Uterus (tissue), 4 donors: Measurements from ENCODE around the gene PAWR. TPM values are rescaled to one million over a fixed set of nuclear protein-coding genes. Genes with fewer than 3 reads are reported as not detected.

ENCODE experiments used
- DNase-seq, 2 donors: peaks; one replicate each; pipeline ENCODE4 v3.0.0-alpha.2; 2019 to 2020
- H3K27ac ChIP-seq, 2 donors: fragments of 200-600 bp; sonication (generic); 1 replicate in 1 of 2; 2 replicates in 1 of 2; pipeline ENCODE4 v1.5.1; 2016 to 2018
- H3K27me3 ChIP-seq, 2 donors: fragments of 200-600 bp; sonication (generic); one replicate each; pipeline ENCODE4 v1.5.1; 2018 to 2019; ENCODE audit warnings: control low read depth in 1 of 2
- H3K36me3 ChIP-seq, 2 donors: fragments of 200-600 bp; sonication (generic); one replicate each; pipeline ENCODE4 v1.5.1; 2019; ENCODE audit warnings: control low read depth in 1 of 2
- H3K4me1 ChIP-seq, 2 donors: fragments of 200-600 bp; sonication (generic); one replicate each; pipeline ENCODE4 v1.5.1; 2018 to 2019; ENCODE audit warnings: control low read depth in 1 of 2
- H3K4me3 ChIP-seq, 2 donors: fragments of 200-600 bp; sonication (generic); 1 replicate in 1 of 2; 2 replicates in 1 of 2; pipeline ENCODE4 v1.5.1; 2018 to 2019; ENCODE audit warnings: mild to moderate bottlenecking in 1 of 2
- H3K9me3 ChIP-seq, 2 donors: fragments of 200-600 bp; sonication (generic); one replicate each; pipeline ENCODE4 v1.5.1; 2019; ENCODE audit warnings: control low read depth in 1 of 2
- POLR2A ChIP-seq, 2 donors: fragments of 450-650 bp; IDR thresholded peaks; one replicate each; pipeline ENCODE4 v1.6.1; 2016; ENCODE audit warnings: antibody characterized with exemption in 2 of 2, mild to moderate bottlenecking in 1 of 2, moderate library complexity in 1 of 2
- intact Hi-C: fragments of 100-400 bp; cut with DNase I; formaldehyde crosslinking; loops from one replicate; pipeline ENCODE4 v1.15.1; 2023; ENCODE audit warnings: low total_unique reads
- total RNA-seq, 4 donors: library from RNA; depleted of rRNA in 3 of 4; stranded (reverse); fragments of >200 nt in 3 of 4; gene quantifications; one replicate each; pipeline versions ENCODE4 v1.1.0 to v1.2.4, GENCODE V29; 2014 to 2023
- TF ChIP-seq, protein P1 (sequence below), 4 experiments: fragments of 200-600 bp in 2 of 4; fragments of 450-650 bp in 2 of 4; sonication (generic) in 2 of 4; IDR thresholded peaks; one replicate each; pipeline ENCODE4 v1.5.1; 2016 to 2019; ENCODE audit warnings: antibody characterized with exemption in 4 of 4, mild to moderate bottlenecking in 2 of 4, moderate library complexity in 1 of 4
- donor health status: DM: yes; HTN: yes; CAD: no.

The PAWR gene
- total RNA-seq, 4 donors from 2014 or later = 54.1 to 144 (median 73.1) TPM

DNA sequence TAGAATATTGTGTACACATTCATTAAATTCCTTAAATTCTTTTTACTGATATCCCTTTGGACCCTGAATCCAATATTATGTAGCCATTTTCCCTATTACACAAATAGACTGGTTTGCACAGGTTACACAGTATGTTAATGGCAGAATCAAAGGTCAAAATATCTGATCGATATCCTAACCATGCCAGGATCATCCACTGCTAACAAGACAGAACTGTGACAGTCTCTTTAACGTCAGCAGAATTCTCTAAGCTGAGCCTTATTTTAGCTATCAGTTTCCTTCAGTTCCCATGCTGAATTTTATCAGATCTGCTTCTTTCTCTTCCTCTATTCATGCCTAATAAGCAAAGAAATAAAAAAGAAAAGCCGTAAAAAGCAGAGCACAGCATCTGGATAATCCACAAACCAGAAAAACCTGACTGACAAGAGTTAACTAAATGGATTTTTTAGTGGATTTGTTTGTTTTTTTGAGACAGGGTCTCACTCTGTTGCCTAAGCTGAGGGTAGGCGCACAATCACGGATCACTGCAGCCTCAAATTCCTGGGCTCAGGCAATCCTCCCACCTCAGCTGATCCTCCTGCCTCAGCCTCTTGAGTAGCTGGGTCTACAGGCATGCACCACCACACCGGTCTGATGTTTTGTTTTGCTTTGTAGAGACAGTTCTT lies 130.4 kb downstream of the PAWR start:
- no peaks in the 10 kb centered on the region for H3K4me1 ChIP-seq
- intact Hi-C loops = no loop called here
- H3K36me3 ChIP-seq = no peaks in the 10 kb centered on the region
- H3K27ac ChIP-seq = peak overlapping the region in 1 of 2 donors; percentile 42
- H3K9me3 ChIP-seq = no peaks in the 10 kb centered on the region
- DNase-seq = no peak
- TF ChIP-seq, protein P1, sequence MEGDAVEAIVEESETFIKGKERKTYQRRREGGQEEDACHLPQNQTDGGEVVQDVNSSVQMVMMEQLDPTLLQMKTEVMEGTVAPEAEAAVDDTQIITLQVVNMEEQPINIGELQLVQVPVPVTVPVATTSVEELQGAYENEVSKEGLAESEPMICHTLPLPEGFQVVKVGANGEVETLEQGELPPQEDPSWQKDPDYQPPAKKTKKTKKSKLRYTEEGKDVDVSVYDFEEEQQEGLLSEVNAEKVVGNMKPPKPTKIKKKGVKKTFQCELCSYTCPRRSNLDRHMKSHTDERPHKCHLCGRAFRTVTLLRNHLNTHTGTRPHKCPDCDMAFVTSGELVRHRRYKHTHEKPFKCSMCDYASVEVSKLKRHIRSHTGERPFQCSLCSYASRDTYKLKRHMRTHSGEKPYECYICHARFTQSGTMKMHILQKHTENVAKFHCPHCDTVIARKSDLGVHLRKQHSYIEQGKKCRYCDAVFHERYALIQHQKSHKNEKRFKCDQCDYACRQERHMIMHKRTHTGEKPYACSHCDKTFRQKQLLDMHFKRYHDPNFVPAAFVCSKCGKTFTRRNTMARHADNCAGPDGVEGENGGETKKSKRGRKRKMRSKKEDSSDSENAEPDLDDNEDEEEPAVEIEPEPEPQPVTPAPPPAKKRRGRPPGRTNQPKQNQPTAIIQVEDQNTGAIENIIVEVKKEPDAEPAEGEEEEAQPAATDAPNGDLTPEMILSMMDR (IDR thresholded peaks at IDR 0.05) = no peak
- no peak for TF ChIP-seq POLR2A (IDR thresholded peaks at IDR 0.05)
- no peak overlapping the region for H3K4me3 ChIP-seq
- no peaks in the 10 kb centered on the region for H3K27me3 ChIP-seq

DNA sequence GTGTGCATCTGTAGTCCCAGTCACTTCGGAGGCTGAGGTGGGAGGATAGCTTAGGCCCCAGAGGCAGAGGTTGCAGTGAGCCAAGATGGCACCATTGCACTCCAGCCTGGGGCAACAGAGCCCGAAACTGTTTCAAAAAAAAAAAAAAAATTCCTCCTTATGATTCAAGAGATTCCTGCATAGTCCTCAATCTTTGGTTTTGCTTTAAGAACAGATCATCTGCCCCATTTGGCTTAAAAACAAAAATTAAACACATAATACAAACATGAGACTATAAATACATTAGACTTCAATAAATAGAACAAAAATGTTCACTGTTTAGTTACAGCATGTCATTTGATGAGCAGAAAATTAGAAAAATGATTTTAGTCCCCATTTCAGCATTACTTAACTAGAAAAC lies 131.2 kb downstream of the PAWR start:
- H3K9me3 ChIP-seq = no peaks in the 10 kb centered on the region
- H3K36me3 ChIP-seq = no peaks in the 10 kb centered on the region
- intact Hi-C loops = no loop called here
- no peak for TF ChIP-seq POLR2A (IDR thresholded peaks at IDR 0.05)
- TF ChIP-seq, protein P1 (IDR thresholded peaks at IDR 0.05) = no peak
- no peaks in the 10 kb centered on the region for H3K27me3 ChIP-seq
- H3K4me1 ChIP-seq = no peaks in the 10 kb centered on the region
- no peak for DNase-seq
- H3K4me3 ChIP-seq = no peak overlapping the region
- peak overlapping the region; percentile 60 to 64 for H3K27ac ChIP-seq

DNA sequence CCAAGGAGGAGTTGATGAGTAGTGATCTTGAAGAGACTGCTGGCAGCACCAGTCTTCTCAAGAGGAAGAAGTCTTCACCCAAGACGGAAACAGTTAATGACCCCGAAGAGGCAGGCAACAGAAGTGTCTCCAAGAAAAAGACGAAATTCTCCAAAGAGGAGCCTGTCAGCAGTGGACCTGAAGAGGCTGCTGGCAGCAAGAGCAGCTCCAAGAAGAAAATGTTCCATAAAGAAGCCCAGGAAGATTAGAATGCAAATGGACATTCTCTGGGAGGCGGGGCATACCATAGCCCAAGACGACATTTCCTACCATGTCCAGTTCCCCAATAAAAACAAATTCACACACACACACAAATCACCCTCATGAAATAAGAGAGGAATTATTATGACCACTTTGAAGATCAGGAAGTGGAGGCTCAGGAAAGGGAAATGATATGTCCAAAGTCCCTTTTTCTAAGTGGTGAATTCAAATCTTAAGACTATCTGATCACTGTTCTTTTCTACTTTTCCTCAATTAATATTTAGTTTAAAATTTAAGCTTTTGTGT lies 131.8 kb downstream of the PAWR start:
- no peaks in the 10 kb centered on the region for H3K36me3 ChIP-seq
- H3K4me1 ChIP-seq = no peaks in the 10 kb centered on the region
- H3K4me3 ChIP-seq = no peak overlapping the region
- peak overlapping the region; percentile 60 to 64 for H3K27ac ChIP-seq
- intact Hi-C loops = no loop called here
- H3K27me3 ChIP-seq = no peaks in the 10 kb centered on the region
- no peaks in the 10 kb centered on the region for H3K9me3 ChIP-seq
- TF ChIP-seq POLR2A (IDR thresholded peaks at IDR 0.05) = no peak
- TF ChIP-seq, protein P1 (IDR thresholded peaks at IDR 0.05) = no peak
- no peak for DNase-seq

DNA sequence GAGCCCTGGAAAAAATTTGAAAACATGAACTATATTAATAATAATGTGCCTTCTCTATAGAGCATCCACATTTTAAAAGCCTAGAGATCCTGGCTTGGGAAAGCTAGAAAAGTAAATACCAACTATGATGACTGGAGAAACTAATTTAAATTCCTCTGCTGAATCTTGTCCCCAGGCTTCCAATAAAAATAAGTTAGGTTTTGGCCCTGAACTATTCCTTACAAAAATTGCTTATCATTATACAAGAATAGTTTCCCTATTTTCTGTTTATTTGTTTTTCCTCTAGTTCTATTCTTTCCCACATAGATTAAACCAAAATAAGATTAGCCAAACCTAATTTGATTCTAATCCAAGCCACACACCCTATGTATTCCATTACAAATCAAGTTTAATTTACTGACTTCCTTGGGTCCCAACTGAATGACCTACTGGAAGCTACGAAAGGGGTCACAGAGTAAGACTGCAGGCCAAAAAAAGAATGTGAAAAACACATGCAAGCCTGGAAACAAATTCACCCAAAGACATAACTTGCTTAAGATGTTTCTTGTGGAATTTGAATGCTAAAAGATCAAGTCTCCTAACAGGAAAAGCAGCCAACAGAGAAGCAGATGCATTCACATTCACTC lies 133.0 kb downstream of the PAWR start:
- no peaks in the 10 kb centered on the region for H3K36me3 ChIP-seq
- no peak overlapping the region for H3K4me3 ChIP-seq
- no peaks in the 10 kb centered on the region for H3K4me1 ChIP-seq
- H3K27ac ChIP-seq = peak overlapping the region; percentile 60 to 64
- H3K27me3 ChIP-seq = no peaks in the 10 kb centered on the region
- intact Hi-C loops = no loop called here
- H3K9me3 ChIP-seq = no peaks in the 10 kb centered on the region
- no peak for TF ChIP-seq POLR2A (IDR thresholded peaks at IDR 0.05)
- TF ChIP-seq, protein P1 (IDR thresholded peaks at IDR 0.05) = no peak
- DNase-seq = no peak
